Hepatocyte (in vitro differentiated cells): ENCODE results near the gene TENT5C. TPM values are rescaled to one million over a fixed set of nuclear protein-coding genes. Genes with fewer than 3 reads are reported as not detected.

ENCODE experiments used
- DNase-seq: peaks from one replicate; pipeline ENCODE4 v3.0.0-alpha.2; 2016; ENCODE audit warnings: low spot score
- H2AFZ ChIP-seq: fragments of 200-600 bp; sonication (generic); 2 replicates; pipeline ENCODE4 v1.6.0; 2016; ENCODE audit warnings: antibody characterized with exemption, mild to moderate bottlenecking
- H3K27ac ChIP-seq: fragments of 200-600 bp; sonication (generic); 2 replicates; pipeline ENCODE4 v1.5.1; 2016; ENCODE audit warnings: mild to moderate bottlenecking
- H3K27me3 ChIP-seq: fragments of 200-600 bp; sonication (generic); 2 replicates; pipeline ENCODE4 v1.6.1; 2016
- H3K36me3 ChIP-seq: fragments of 200-600 bp; sonication (generic); replicated peaks from 2 replicates; pipeline ENCODE4 v1.5.1; 2016; ENCODE audit warnings: low read depth; ENCODE audit not compliant: insufficient read depth
- H3K4me1 ChIP-seq: fragments of 200-600 bp; sonication (generic); 2 replicates; pipeline ENCODE4 v1.5.1; 2016; ENCODE audit warnings: mild to moderate bottlenecking, moderate library complexity; ENCODE audit not compliant: insufficient read depth
- H3K4me2 ChIP-seq: fragments of 200-600 bp; sonication (generic); 2 replicates; pipeline ENCODE4 v1.6.0; 2016
- H3K4me3 ChIP-seq: fragments of 200-600 bp; sonication (generic); 2 replicates; pipeline ENCODE4 v1.5.1; 2016; ENCODE audit warnings: mild to moderate bottlenecking
- H3K79me2 ChIP-seq: fragments of 200-600 bp; sonication (generic); 2 replicates; pipeline ENCODE4 v1.6.0; 2017; ENCODE audit warnings: mild to moderate bottlenecking
- H3K9me2 ChIP-seq: fragments of 200-600 bp; sonication (generic); replicated peaks from 2 replicates; pipeline ENCODE4 v1.6.0; 2017; ENCODE audit warnings: mild to moderate bottlenecking; ENCODE audit not compliant: insufficient read depth
- H3K9me3 ChIP-seq: fragments of 200-600 bp; sonication (generic); 2 replicates; pipeline ENCODE4 v1.5.1; 2016; ENCODE audit warnings: low read depth, mild to moderate bottlenecking
- H4K20me1 ChIP-seq: fragments of 200-600 bp; sonication (generic); 2 replicates; pipeline ENCODE4 v1.6.0; 2016; ENCODE audit warnings: mild to moderate bottlenecking; ENCODE audit not compliant: insufficient read depth, poor library complexity, severe bottlenecking
- CTCF ChIP-seq: fragments of 200-600 bp; sonication (generic); IDR thresholded peaks from 2 replicates; pipeline ENCODE4 v1.5.1; 2016; ENCODE audit warnings: antibody characterized with exemption, mild to moderate bottlenecking; ENCODE audit not compliant: poor library complexity
- EZH2 ChIP-seq: fragments of 200-600 bp; sonication (generic); IDR thresholded peaks from 2 replicates; pipeline ENCODE4 v1.6.1; 2016; ENCODE audit warnings: antibody characterized with exemption, mild to moderate bottlenecking, borderline replicate concordance
- EZH2phosphoT487 ChIP-seq: fragments of 200-600 bp; sonication (generic); IDR thresholded peaks from one replicate; pipeline ENCODE4 v1.6.1; 2018; ENCODE audit warnings: antibody characterized with exemption, mild to moderate bottlenecking, low read depth, moderate library complexity; ENCODE audit not compliant: unreplicated experiment, severe bottlenecking
- WGBS: methylation state at CpG from one replicate; pipeline ENCODE4 v1.1.6; 2016; ENCODE audit warnings: low lambda C conversion rate; ENCODE audit errors: missing lambda C conversion rate; 5-methylcytosine and 5-hydroxymethylcytosine counted together
- polyA plus RNA-seq: library from polyadenylated mRNA; unstranded; fragments of >200 nt; fragmentation: Nextera tagmentation; extraction: Ambion mirVana; gene quantifications from 2 replicates; pipeline ENCODE4 v1.2.1, GENCODE V29; 2016
- total RNA-seq: library from RNA; depleted of rRNA; stranded (reverse); fragments of >200 nt; gene quantifications from 2 replicates; pipeline ENCODE4 v1.2.3, GENCODE V29; 2014

TENT5C gene
- total and polyA plus RNA-seq, 2 experiments from 2014 or later: 2.5 to 4.1 TPM

GRCh38 chr1:117620440-117620839, 14.6 kb downstream of the TENT5C start:
- Histone ChIP-seq H3K4me1 (no peaks in the 10 kb centered on the region), H3K4me2 (no peak overlapping the region), H3K36me3 (no peaks in the 10 kb centered on the region), H3K79me2 (peaks cover 64% of the 10 kb centered on the region), H2AFZ (no peak overlapping the region), H3K9me2 (no peaks in the 10 kb centered on the region), H3K27me3 (no peaks in the 10 kb centered on the region), H4K20me1 (no peaks in the 10 kb centered on the region), H3K4me3 (no peak overlapping the region), H3K9me3 (no peaks in the 10 kb centered on the region), H3K27ac (no peak overlapping the region)
- 94% methylated on average over 6 of the region's 6 CpGs for WGBS
- no peak for DNase-seq
- TF ChIP-seq CTCF: no peak
- no peak for TF ChIP-seq EZH2
- no peak for TF ChIP-seq EZH2phosphoT487

GRCh38 chr1:117621316-117621715, 15.5 kb downstream of the TENT5C start:
- no peak for DNase-seq
- Histone ChIP-seq H3K79me2 (peaks cover 55% of the 10 kb centered on the region), H4K20me1 (no peaks in the 10 kb centered on the region), H3K4me3 (no peak overlapping the region), H3K36me3 (no peaks in the 10 kb centered on the region), H3K27me3 (no peaks in the 10 kb centered on the region), H3K9me2 (no peaks in the 10 kb centered on the region), H3K4me2 (no peak overlapping the region), H3K27ac (no peak overlapping the region), H3K4me1 (no peaks in the 10 kb centered on the region), H3K9me3 (no peaks in the 10 kb centered on the region), H2AFZ (no peak overlapping the region)
- WGBS: 86% methylated on average over 4 of the region's 4 CpGs
- no peak for TF ChIP-seq CTCF
- TF ChIP-seq EZH2: no peak

GRCh38 chr1:117622726-117623125, 16.9 kb downstream of the TENT5C start:
- no peaks in the 10 kb centered on the region for H4K20me1 ChIP-seq
- H3K4me2 ChIP-seq: no peak overlapping the region
- no peak for TF ChIP-seq EZH2

GRCh38 chr1:117623141-117623540, 17.3 kb downstream of the TENT5C start:
- 90% methylated on average over 9 of the region's 9 CpGs for WGBS
- Histone ChIP-seq H3K27me3 (no peaks in the 10 kb centered on the region), H3K4me1 (no peaks in the 10 kb centered on the region), H3K9me3 (no peaks in the 10 kb centered on the region), H3K27ac (no peak overlapping the region), H2AFZ (no peak overlapping the region), H3K9me2 (no peaks in the 10 kb centered on the region), H3K36me3 (no peaks in the 10 kb centered on the region), H4K20me1 (no peaks in the 10 kb centered on the region), H3K79me2 (peaks cover 37% of the 10 kb centered on the region), H3K4me3 (no peak overlapping the region), H3K4me2 (no peak overlapping the region)
- TF ChIP-seq EZH2 (no peak), CTCF (no peak), EZH2phosphoT487 (no peak)
- no peak for DNase-seq

More at GRCh38 chr1:117622726-117623125, 16.9 kb downstream of the TENT5C start:
- 90% methylated on average over 14 of the region's 14 CpGs for WGBS
- Histone ChIP-seq H3K27me3 (no peaks in the 10 kb centered on the region), H3K79me2 (peaks cover 41% of the 10 kb centered on the region), H3K9me3 (no peaks in the 10 kb centered on the region), H3K9me2 (no peaks in the 10 kb centered on the region), H3K4me1 (no peaks in the 10 kb centered on the region), H2AFZ (no peak overlapping the region), H3K4me3 (no peak overlapping the region), H3K27ac (no peak overlapping the region), H3K36me3 (no peaks in the 10 kb centered on the region)
- no peak for DNase-seq
